Osteocyte (in vitro differentiated cells): ENCODE data around the gene PTGDS. TPM values are rescaled to one million over a fixed set of nuclear protein-coding genes. Genes with fewer than 3 reads are reported as not detected.

Experiments used
- DNase-seq: peaks from one replicate; pipeline ENCODE4 v3.0.0; 2021; ENCODE audit warnings: mixed read lengths; ENCODE audit not compliant: unreplicated experiment; ENCODE audit errors: extremely low spot score
- H3K27ac Mint-ChIP-seq: one replicate; pipeline ENCODE4 v1.8.0; 2021; ENCODE audit warnings: mild to moderate bottlenecking, mixed read lengths; ENCODE audit not compliant: unreplicated experiment
- H3K27me3 Mint-ChIP-seq: one replicate; pipeline ENCODE4 v1.8.0; 2021; ENCODE audit warnings: mixed read lengths; ENCODE audit not compliant: unreplicated experiment
- H3K36me3 Mint-ChIP-seq: one replicate; pipeline ENCODE4 v1.8.0; 2021; ENCODE audit warnings: mixed read lengths; ENCODE audit not compliant: unreplicated experiment
- H3K4me1 Mint-ChIP-seq: one replicate; pipeline ENCODE4 v1.8.0; 2021; ENCODE audit warnings: mixed read lengths; ENCODE audit not compliant: unreplicated experiment
- H3K4me3 Mint-ChIP-seq: one replicate; pipeline ENCODE4 v1.8.0; 2021; ENCODE audit warnings: mild to moderate bottlenecking, moderate library complexity, mixed read lengths; ENCODE audit not compliant: unreplicated experiment
- H3K9me3 Mint-ChIP-seq: one replicate; pipeline ENCODE4 v1.8.0; 2021; ENCODE audit warnings: mixed read lengths; ENCODE audit not compliant: unreplicated experiment
- total RNA-seq: library from RNA; stranded (reverse); gene quantifications from 2 replicates; pipeline ENCODE4 v1.2.1, GENCODE V29; 2021
- TF ChIP-seq, protein P1 (sequence below): fragments of 200-600 bp; sonication (generic); IDR thresholded peaks from 2 replicates; pipeline ENCODE4 v1.5.0; 2021; ENCODE audit warnings: antibody characterized with exemption, mild to moderate bottlenecking, moderate library complexity

The PTGDS gene
- total RNA-seq, 1 donor from 2014 or later: 123 TPM

DNA sequence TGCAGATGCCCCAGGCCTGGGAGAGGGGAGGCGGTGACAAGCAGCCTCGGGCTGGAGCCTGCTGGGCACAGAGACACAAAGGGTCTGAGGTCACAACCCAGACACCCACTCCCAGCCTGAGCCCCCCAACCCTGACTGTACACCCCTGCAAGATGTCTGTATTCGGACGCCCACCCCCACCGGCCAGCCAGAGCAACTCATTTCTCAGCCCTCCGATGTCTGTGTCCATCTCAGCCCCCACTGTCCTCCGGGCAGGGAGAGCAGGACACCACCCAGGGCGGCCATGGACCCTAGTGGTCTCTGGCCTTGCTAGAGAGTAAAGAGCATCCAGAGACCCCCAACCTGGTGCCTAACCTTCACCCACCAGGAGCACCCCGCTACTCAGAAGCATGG lies 21.4 kb upstream of the PTGDS start:
- TF ChIP-seq, protein P1, sequence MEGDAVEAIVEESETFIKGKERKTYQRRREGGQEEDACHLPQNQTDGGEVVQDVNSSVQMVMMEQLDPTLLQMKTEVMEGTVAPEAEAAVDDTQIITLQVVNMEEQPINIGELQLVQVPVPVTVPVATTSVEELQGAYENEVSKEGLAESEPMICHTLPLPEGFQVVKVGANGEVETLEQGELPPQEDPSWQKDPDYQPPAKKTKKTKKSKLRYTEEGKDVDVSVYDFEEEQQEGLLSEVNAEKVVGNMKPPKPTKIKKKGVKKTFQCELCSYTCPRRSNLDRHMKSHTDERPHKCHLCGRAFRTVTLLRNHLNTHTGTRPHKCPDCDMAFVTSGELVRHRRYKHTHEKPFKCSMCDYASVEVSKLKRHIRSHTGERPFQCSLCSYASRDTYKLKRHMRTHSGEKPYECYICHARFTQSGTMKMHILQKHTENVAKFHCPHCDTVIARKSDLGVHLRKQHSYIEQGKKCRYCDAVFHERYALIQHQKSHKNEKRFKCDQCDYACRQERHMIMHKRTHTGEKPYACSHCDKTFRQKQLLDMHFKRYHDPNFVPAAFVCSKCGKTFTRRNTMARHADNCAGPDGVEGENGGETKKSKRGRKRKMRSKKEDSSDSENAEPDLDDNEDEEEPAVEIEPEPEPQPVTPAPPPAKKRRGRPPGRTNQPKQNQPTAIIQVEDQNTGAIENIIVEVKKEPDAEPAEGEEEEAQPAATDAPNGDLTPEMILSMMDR: no peak
- Mint-ChIP-seq H3K27me3 (no peaks in the 10 kb centered on the region), H3K27ac (no peak overlapping the region), H3K4me1 (peaks cover 6% of the 10 kb centered on the region), H3K9me3 (no peaks in the 10 kb centered on the region), H3K4me3 (no peak overlapping the region), H3K36me3 (no peaks in the 10 kb centered on the region)
- DNase-seq: no peak

DNA sequence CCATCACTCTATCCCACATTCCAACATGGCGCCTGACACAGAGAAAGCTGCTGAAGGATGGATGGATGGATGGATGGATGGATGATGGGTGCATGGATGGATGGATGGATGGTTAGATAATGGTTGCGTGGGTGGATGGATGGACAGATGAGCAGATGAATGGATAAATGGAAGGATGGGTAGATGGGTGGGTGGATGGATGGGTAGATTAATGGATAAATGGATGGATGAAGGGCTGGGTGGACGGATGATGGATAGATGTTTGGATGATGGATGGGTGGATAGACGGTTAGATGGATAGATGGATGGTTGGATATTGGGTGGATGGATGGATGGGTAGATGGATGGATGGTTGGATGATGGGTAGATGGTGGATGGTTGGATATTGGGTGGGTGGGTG lies 20.7 kb upstream of the PTGDS start:
- Mint-ChIP-seq H3K27me3 (no peaks in the 10 kb centered on the region), H3K27ac (no peak overlapping the region), H3K4me3 (no peak overlapping the region), H3K36me3 (no peaks in the 10 kb centered on the region), H3K9me3 (no peaks in the 10 kb centered on the region), H3K4me1 (peaks cover 10% of the 10 kb centered on the region)
- no peak for DNase-seq
- TF ChIP-seq, protein P1: no peak

DNA sequence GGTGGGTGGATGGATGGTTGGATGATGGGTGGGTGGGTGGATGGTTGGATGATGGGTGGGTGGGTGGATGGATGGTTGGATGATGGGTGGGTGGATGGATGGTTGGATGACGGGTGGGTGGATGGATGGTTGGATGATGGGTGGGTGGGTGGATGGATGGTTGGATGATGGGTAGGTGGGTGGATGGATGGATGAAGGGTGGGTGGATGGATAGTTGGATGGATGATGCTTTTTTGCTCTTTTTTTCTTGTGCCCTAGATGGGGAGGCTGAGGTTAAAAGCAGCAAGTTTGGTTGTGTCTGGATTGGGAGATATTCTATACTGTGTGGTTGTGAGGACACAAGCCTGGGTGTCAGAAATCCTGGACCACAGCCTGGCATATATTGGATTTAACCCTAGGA lies 19.8 kb upstream of the PTGDS start:
- Mint-ChIP-seq H3K27ac (no peak overlapping the region), H3K9me3 (no peaks in the 10 kb centered on the region), H3K36me3 (no peaks in the 10 kb centered on the region), H3K27me3 (no peaks in the 10 kb centered on the region), H3K4me3 (no peak overlapping the region), H3K4me1 (peaks cover 10% of the 10 kb centered on the region)
- DNase-seq: no peak
- TF ChIP-seq, protein P1: no peak

DNA sequence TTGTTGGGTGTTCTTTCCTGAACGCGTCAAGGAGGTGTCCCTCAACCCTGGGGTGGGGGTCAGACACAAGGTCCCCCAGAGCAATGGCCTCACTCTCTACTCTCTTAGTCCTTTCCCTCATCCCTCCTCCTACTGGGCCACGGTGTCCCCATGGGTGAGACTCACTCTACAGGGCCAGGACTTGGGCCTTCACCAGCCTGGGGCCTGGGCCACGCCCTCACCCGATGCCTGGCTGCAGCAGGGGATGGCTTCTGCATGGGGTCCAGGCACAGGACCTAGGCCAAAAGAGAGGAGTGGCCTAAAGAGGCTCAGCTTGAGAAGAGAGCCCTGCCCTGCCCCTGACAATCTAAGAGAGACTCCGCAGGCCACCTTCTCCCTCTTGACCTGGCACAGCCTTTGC lies 19.4 kb upstream of the PTGDS start:
- H3K27ac Mint-ChIP-seq: no peak overlapping the region
- peaks cover 12% of the 10 kb centered on the region for H3K4me1 Mint-ChIP-seq
- no peak overlapping the region for H3K4me3 Mint-ChIP-seq
- no peaks in the 10 kb centered on the region for H3K9me3 Mint-ChIP-seq
- TF ChIP-seq, protein P1: no peak
- no peaks in the 10 kb centered on the region for H3K27me3 Mint-ChIP-seq
- H3K36me3 Mint-ChIP-seq: no peaks in the 10 kb centered on the region
- no peak for DNase-seq

DNA sequence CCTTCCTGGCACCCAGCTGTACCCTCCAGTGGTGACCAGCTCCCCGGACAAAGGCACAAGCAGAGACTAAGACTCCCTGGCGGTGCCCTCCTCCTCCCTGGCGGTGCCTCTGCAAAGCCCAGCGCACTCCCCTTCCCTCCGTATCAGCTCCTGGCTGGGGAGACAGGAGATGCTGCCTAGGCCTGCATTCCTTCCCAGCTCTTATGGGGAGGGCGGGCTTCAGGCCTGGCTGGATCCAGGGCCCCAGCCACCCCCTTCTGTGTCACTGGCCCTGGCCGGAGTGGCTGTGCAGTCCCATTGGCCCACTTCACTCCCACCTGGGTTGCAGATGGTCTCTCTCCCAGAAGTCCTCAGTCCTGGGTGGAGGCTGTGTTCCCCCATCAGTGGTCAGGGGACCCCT lies 18.8 kb upstream of the PTGDS start:
- no peaks in the 10 kb centered on the region for H3K36me3 Mint-ChIP-seq
- H3K9me3 Mint-ChIP-seq: no peaks in the 10 kb centered on the region
- no peak for DNase-seq
- TF ChIP-seq, protein P1: no peak
- H3K4me1 Mint-ChIP-seq: peaks cover 18% of the 10 kb centered on the region
- no peaks in the 10 kb centered on the region for H3K27me3 Mint-ChIP-seq
- H3K27ac Mint-ChIP-seq: no peak overlapping the region
- no peak overlapping the region for H3K4me3 Mint-ChIP-seq
